Adipose tissue (tissue), 3 donors: Measurements from ENCODE around the gene FILIP1. TPM values are rescaled to one million over a fixed set of nuclear protein-coding genes. Genes with fewer than 3 reads are reported as not detected.

Source experiments
- H3K27ac ChIP-seq: one replicate; pipeline ENCODE4 v1.5.1; 2013; ENCODE audit warnings: low read depth, low read length
- WGBS, 3 donors: extraction: QIAGEN DNeasy Blood & Tissue Kit; methylation state at CpG; one replicate each; pipeline ENCODE4 v1.1.7; 2013; 5-methylcytosine and 5-hydroxymethylcytosine counted together
- polyA plus RNA-seq, 3 donors: library from polyadenylated mRNA; stranded (reverse); fragments of 200-250 nt; gene quantifications; one replicate each; pipeline ENCODE4 v1.2.3, GENCODE V29; 2013
- donor health status: healthy with polysubstance abuse.
- donor health status: Bipolar disorder and iron deficiency.
- donor health status: healthy.

The FILIP1 gene
- polyA plus RNA-seq, 3 donors, result 0.81 to 7.1 (median 3.1) TPM

- H3K27ac ChIP-seq, result no peak overlapping the region
Observed at GRCh38 chr6:75409928-75410327, 83.7 kb downstream of the FILIP1 start.

GRCh38 chr6:75409286-75409685, 84.3 kb downstream of the FILIP1 start:
- WGBS, 3 donors, result 54 to 79% (median 75%) methylated on average over 3 of the region's 3 CpGs
- no peak overlapping the region for H3K27ac ChIP-seq

- 74 to 86% (median 83%) methylated on average over 3 of the region's 3 CpGs for WGBS, 3 donors
- no peak overlapping the region for H3K27ac ChIP-seq
Observed at GRCh38 chr6:75403563-75404080, 90.0 kb downstream of the FILIP1 start.

GRCh38 chr6:75402296-75402695, 91.3 kb downstream of the FILIP1 start:
- WGBS, 3 donors, result 52 to 78% (median 65%) methylated on average over 3 of the region's 3 CpGs
- H3K27ac ChIP-seq, result no peak overlapping the region

GRCh38 chr6:75397656-75398465, 95.7 kb downstream of the FILIP1 start:
- WGBS, 3 donors, result 44 to 69% (median 68%) methylated on average over 4 of the region's 4 CpGs
- no peak overlapping the region for H3K27ac ChIP-seq

- H3K27ac ChIP-seq, result no peak overlapping the region
Observed at GRCh38 chr6:75397171-75397570, 96.4 kb downstream of the FILIP1 start.

GRCh38 chr6:75396005-75396800, 97.4 kb downstream of the FILIP1 start:
- 89 to 91% (median 91%) methylated on average over 6 of the region's 6 CpGs for WGBS, 3 donors
- no peak overlapping the region for H3K27ac ChIP-seq

GRCh38 chr6:75393806-75394205, 99.8 kb downstream of the FILIP1 start:
- H3K27ac ChIP-seq, result no peak overlapping the region

- H3K27ac ChIP-seq, result no peak overlapping the region
- 83 to 93% (median 84%) methylated on average over 1 of the region's 1 CpG for WGBS, 3 donors
Observed at GRCh38 chr6:75391276-75391675, 102.3 kb downstream of the FILIP1 start.

GRCh38 chr6:75386050-75386770, 107.4 kb downstream of the FILIP1 start:
- no peak overlapping the region for H3K27ac ChIP-seq
- WGBS, 3 donors, result 82 to 89% (median 84%) methylated on average over 8 of the region's 8 CpGs

GRCh38 chr6:75384116-75384515, 109.5 kb downstream of the FILIP1 start:
- H3K27ac ChIP-seq, result no peak overlapping the region

GRCh38 chr6:75382634-75382900, 111.0 kb downstream of the FILIP1 start:
- WGBS, 3 donors, result 49 to 53% (median 50%) methylated on average over 2 of the region's 2 CpGs

GRCh38 chr6:75381877-75382633, 111.5 kb downstream of the FILIP1 start:
- WGBS, 3 donors, result 14 to 41% (median 23%) methylated on average over 2 of the region's 2 CpGs
- H3K27ac ChIP-seq, result no peak overlapping the region

More at GRCh38 chr6:75382634-75382900, 111.0 kb downstream of the FILIP1 start:
- H3K27ac ChIP-seq, result no peak overlapping the region

GRCh38 chr6:75379536-75379935, 114.1 kb downstream of the FILIP1 start:
- WGBS, 3 donors, result 86 to 91% (median 88%) methylated on average over 4 of the region's 4 CpGs
- H3K27ac ChIP-seq, result no peak overlapping the region

GRCh38 chr6:75378101-75378500, 115.5 kb downstream of the FILIP1 start:
- WGBS, 3 donors, result 47 to 67% (median 47%) methylated on average over 2 of the region's 2 CpGs
- no peak overlapping the region for H3K27ac ChIP-seq

- WGBS, 3 donors, result 93 to 95% (median 94%) methylated on average over 3 of the region's 3 CpGs
- no peak overlapping the region for H3K27ac ChIP-seq
Observed at GRCh38 chr6:75377386-75377785, 116.2 kb downstream of the FILIP1 start.

GRCh38 chr6:75376347-75377024, 117.1 kb downstream of the FILIP1 start:
- 53 to 62% (median 58%) methylated on average over 2 of the region's 2 CpGs for WGBS, 3 donors

GRCh38 chr6:75374961-75375400, 118.6 kb downstream of the FILIP1 start:
- H3K27ac ChIP-seq, result no peak overlapping the region
- WGBS, 3 donors, result 84 to 89% (median 87%) methylated on average over 5 of the region's 5 CpGs

More at GRCh38 chr6:75376347-75377024, 117.1 kb downstream of the FILIP1 start:
- H3K27ac ChIP-seq, result no peak overlapping the region
